ENCODE data around the gene FMNL2. TPM values are rescaled to one million over a fixed set of nuclear protein-coding genes. Genes with fewer than 3 reads are reported as not detected.
"Not testable (repeated sequence)": the region's sequence is repeated elsewhere in the genome, so short reads cannot be mapped to it uniquely, and the experiment has no call there.

The FMNL2 gene
- total RNA-seq, 4 donors from 2014 or later = 23.5 to 28.0 (median 23.8) TPM

- Histone ChIP-seq H3K27ac (replicated peaks in 1 of 4) (peak overlapping the region; percentile 1 to 44 (median 32)), H3K9me3 (no peaks in the 10 kb centered on the region)
- 49% methylated on average over 8 of the region's 8 CpGs for WGBS
These were observed 134.1 kb downstream of the FMNL2 start for GRCh38 chr2:152468899-152469692.

GRCh38 chr2:152470861-152471854, 136.2 kb downstream of the FMNL2 start:
- Histone ChIP-seq H3K9me3 (no peaks in the 10 kb centered on the region), H3K27me3 (no peaks in the 10 kb centered on the region), H3K36me3 (no peaks in the 10 kb centered on the region), H3K4me1 (peaks cover 33 to 56% (median 51%) of the 10 kb centered on the region in 4 donors), H3K27ac (replicated peaks in 1 of 4) (peak overlapping the region in 1 of 4 donors; percentile 35), H3K4me3 (no peak overlapping the region)
- WGBS = 64% methylated on average over 12 of the region's 12 CpGs
- intact Hi-C loops (cut with DNase I) = no loop called here
- no peak for TF ChIP-seq POLR2AphosphoS5 (IDR thresholded peaks at IDR 0.05)
- no peak for TF ChIP-seq EP300 (IDR thresholded peaks at IDR 0.05)
- TF ChIP-seq CTCF (IDR thresholded peaks at IDR 0.05) = no peak
- no peak for TF ChIP-seq POLR2A (IDR thresholded peaks at IDR 0.05; ENCODE audit: low read depth)
- no peak for DNase-seq (ENCODE audit: extremely low spot score)

More at GRCh38 chr2:152468899-152469692, 134.1 kb downstream of the FMNL2 start:
- Histone ChIP-seq H3K4me1 (peaks cover 39 to 76% (median 71%) of the 10 kb centered on the region in 4 donors), H3K4me3 (peak overlapping the region in 1 of 4 donors; percentile 4), H3K36me3 (no peaks in the 10 kb centered on the region), H3K27me3 (no peaks in the 10 kb centered on the region)
- TF ChIP-seq POLR2A (IDR thresholded peaks at IDR 0.05; ENCODE audit: low read depth) = no peak
- TF ChIP-seq CTCF (IDR thresholded peaks at IDR 0.05) = no peak
- TF ChIP-seq EP300 (IDR thresholded peaks at IDR 0.05) = no peak
- TF ChIP-seq POLR2AphosphoS5 (IDR thresholded peaks at IDR 0.05) = no peak
- DNase-seq (ENCODE audit: extremely low spot score) = peak; percentile 87
- intact Hi-C loops (cut with DNase I) = no loop called here

GRCh38 chr2:152472481-152472887, 137.5 kb downstream of the FMNL2 start:
- TF ChIP-seq EP300 (IDR thresholded peaks at IDR 0.05) = no peak
- no peak for TF ChIP-seq POLR2A (IDR thresholded peaks at IDR 0.05; ENCODE audit: low read depth)
- TF ChIP-seq POLR2AphosphoS5 (IDR thresholded peaks at IDR 0.05) = no peak
- TF ChIP-seq CTCF (IDR thresholded peaks at IDR 0.05) = no peak
- Histone ChIP-seq H3K27me3 (no peaks in the 10 kb centered on the region), H3K27ac (replicated peaks in 1 of 4) (no peak overlapping the region), H3K9me3 (no peaks in the 10 kb centered on the region), H3K4me3 (no peak overlapping the region), H3K36me3 (no peaks in the 10 kb centered on the region), H3K4me1 (peaks cover 33 to 44% (median 38%) of the 10 kb centered on the region in 4 donors)
- no peak for DNase-seq (ENCODE audit: extremely low spot score)
- intact Hi-C loops (cut with DNase I) = no loop called here
- 100% methylated on average over 1 of the region's 1 CpG for WGBS

- peaks cover 29 to 36% (median 32%) of the 10 kb centered on the region in 4 donors for H3K4me1 ChIP-seq
- no peaks in the 10 kb centered on the region for H3K27me3 ChIP-seq
- no peaks in the 10 kb centered on the region for H3K9me3 ChIP-seq
- TF ChIP-seq CTCF (IDR thresholded peaks at IDR 0.05) (no peak), POLR2AphosphoS5 (IDR thresholded peaks at IDR 0.05) (no peak)
- no peak overlapping the region for H3K27ac ChIP-seq (replicated peaks in 1 of 4)
- 100% methylated on average over 1 of the region's 1 CpG for WGBS
- no peak overlapping the region for H3K4me3 ChIP-seq
- no peaks in the 10 kb centered on the region for H3K36me3 ChIP-seq
- DNase-seq (ENCODE audit: extremely low spot score) = no peak
- intact Hi-C loops (cut with DNase I) = no loop called here
These were observed 138.3 kb downstream of the FMNL2 start for GRCh38 chr2:152473151-152473857.

GRCh38 chr2:152474523-152474922, 139.5 kb downstream of the FMNL2 start:
- H3K27ac ChIP-seq (replicated peaks in 1 of 4); DNase-seq (ENCODE audit: extremely low spot score); H3K36me3 ChIP-seq; H3K4me3 ChIP-seq; intact Hi-C loops (cut with DNase I); H3K27me3 ChIP-seq; H3K9me3 ChIP-seq: not testable (repeated sequence)
- 93% methylated on average over 5 of the region's 5 CpGs for WGBS
- peaks cover 17 to 24% (median 22%) of the 10 kb centered on the region in 4 donors for H3K4me1 ChIP-seq

All from esophagus muscularis mucosa (tissue), 4 donors.